Endothelial cell of umbilical vein (primary cell): ENCODE measurements around the gene CIDEC. TPM values are rescaled to one million over a fixed set of nuclear protein-coding genes. Genes with fewer than 3 reads are reported as not detected.

Experiments used
- BruUV-seq: library from RNA; stranded (reverse); fragments of 400-500 nt; replicated peaks from 2 replicates; lab custom pipeline; 2021; lab: Mats Ljungman, UMichigan
- CTCF ChIA-PET: fragments of 300-600, 350-600 bp; sonication (Branson Sonifier 250); formaldehyde crosslinking; loops from one replicate; lab custom pipeline; 2021; ENCODE audit warnings: antibody characterized with exemption, inconsistent platforms; lab: Charles Lee
- POLR2A ChIA-PET: fragments of 300-600, 350-600 bp; sonication (Branson Sonifier 250); formaldehyde crosslinking; loops from one replicate; lab custom pipeline; 2021; ENCODE audit warnings: antibody characterized with exemption, inconsistent platforms; lab: Charles Lee
- DNase-seq: peaks from one replicate; pipeline ENCODE4 v3.0.0-alpha.2; 2011; ENCODE audit warnings: low read depth, low spot score
- FAIRE-seq: peaks from 2 replicates; lab custom pipeline; 2011; peaks lifted over from hg19 to GRCh38; lab: Jason Lieb, UNC
- H2AFZ ChIP-seq: 2 replicates; pipeline ENCODE4 v1.6.0; 2012; ENCODE audit warnings: low read depth, low read length, control low read depth, inconsistent platforms
- H3K27ac ChIP-seq: 2 replicates; pipeline ENCODE4 v1.5.1; 2011; ENCODE audit warnings: low read depth, mild to moderate bottlenecking, control low read depth, low read length, moderate library complexity; ENCODE audit not compliant: insufficient read depth
- H3K27me3 ChIP-seq, 2 experiments: 2 replicates each; pipeline versions ENCODE4 v1.6.0 to v1.6.1; 2011; ENCODE audit warnings: low read length in 2 of 2, mixed read lengths in 1 of 2; ENCODE audit not compliant: control insufficient read depth in 2 of 2, insufficient read depth in 2 of 2
- H3K36me3 ChIP-seq, 2 experiments: 2 replicates in 1 of 2; 3 replicates in 1 of 2; pipeline ENCODE4 v1.5.1; 2011; ENCODE audit warnings: low read length in 2 of 2, mild to moderate bottlenecking in 1 of 2, moderate library complexity in 1 of 2; ENCODE audit not compliant: control insufficient read depth in 2 of 2, insufficient read depth in 2 of 2; ENCODE audit errors: extremely low read depth in 1 of 2
- H3K4me1 ChIP-seq: 3 replicates; pipeline ENCODE4 v1.5.1; 2011; ENCODE audit warnings: mild to moderate bottlenecking, low read length; ENCODE audit not compliant: control insufficient read depth, insufficient read depth; ENCODE audit errors: extremely low read depth
- H3K4me2 ChIP-seq: 2 replicates; pipeline ENCODE4 v1.6.1; 2011; ENCODE audit warnings: low read length, control low read depth, mixed read lengths; ENCODE audit not compliant: insufficient read depth
- H3K4me3 ChIP-seq, 3 experiments: fragments of 200-600 bp in 1 of 3; sonication (generic), shearing (Covaris generic) in 1 of 3; replicated peaks in 1 of 3; 2 replicates each; pipeline ENCODE4 v1.5.1; 2011 to 2016; ENCODE audit warnings: control low read depth in 3 of 3, low read length in 3 of 3, mild to moderate bottlenecking in 2 of 3, inconsistent platforms in 1 of 3, low read depth in 1 of 3, moderate library complexity in 1 of 3; ENCODE audit not compliant: insufficient read depth in 1 of 3
- H3K79me2 ChIP-seq: 2 replicates; pipeline ENCODE4 v1.6.0; 2012; ENCODE audit warnings: low read length, inconsistent platforms; ENCODE audit not compliant: control insufficient read depth, insufficient read depth
- H3K9ac ChIP-seq: replicated peaks from 2 replicates; pipeline ENCODE3; 2011; ENCODE audit warnings: low read length, control low read depth; ENCODE audit not compliant: insufficient read depth; ENCODE audit errors: extremely low read depth
- H3K9me1 ChIP-seq: replicated peaks from 3 replicates; pipeline ENCODE4 v1.6.0; 2011; ENCODE audit warnings: mild to moderate bottlenecking, low read length; ENCODE audit not compliant: control insufficient read depth, insufficient read depth; ENCODE audit errors: extremely low read depth
- H3K9me3 ChIP-seq: replicated peaks from 2 replicates; pipeline ENCODE4 v1.5.1; 2012; ENCODE audit warnings: low read length, inconsistent platforms; ENCODE audit not compliant: control insufficient read depth, insufficient read depth
- H4K20me1 ChIP-seq: replicated peaks from 2 replicates; pipeline ENCODE3; 2011; ENCODE audit warnings: mild to moderate bottlenecking, low read length; ENCODE audit not compliant: control insufficient read depth, insufficient read depth; ENCODE audit errors: extremely low read depth
- EZH2 ChIP-seq: IDR thresholded peaks from 2 replicates; pipeline ENCODE4 v1.6.1; 2012; ENCODE audit warnings: borderline replicate concordance, low read depth, mild to moderate bottlenecking, moderate library complexity, low read length, inconsistent platforms; ENCODE audit not compliant: severe bottlenecking
- FOS ChIP-seq: IDR thresholded peaks from 2 replicates; pipeline ENCODE4 v1.6.1; 2011; ENCODE audit warnings: mild to moderate bottlenecking, low read length, moderate library complexity, borderline replicate concordance; ENCODE audit not compliant: insufficient read depth
- GATA2 ChIP-seq: IDR thresholded peaks from 2 replicates; pipeline ENCODE4 v1.7.0; 2011; ENCODE audit warnings: low read depth, mild to moderate bottlenecking, moderate library complexity, mixed read lengths, low read length; ENCODE audit not compliant: insufficient read length, insufficient read depth
- JUN ChIP-seq: IDR thresholded peaks from 2 replicates; pipeline ENCODE4 v1.6.1; 2011; ENCODE audit warnings: borderline replicate concordance, low read depth; ENCODE audit not compliant: insufficient read length, insufficient read depth
- MYC ChIP-seq: IDR thresholded peaks from one replicate; pipeline ENCODE4 v1.6.1; 2011; ENCODE audit warnings: mild to moderate bottlenecking, low read depth, low read length
- POLR2A ChIP-seq: IDR thresholded peaks from 2 replicates; pipeline ENCODE4 v1.6.1; 2012; ENCODE audit warnings: low read depth, mild to moderate bottlenecking, control low read depth, low read length
- POLR2AphosphoS5 ChIP-seq: IDR thresholded peaks from 2 replicates; pipeline ENCODE4 v1.6.1; 2012; ENCODE audit warnings: low read depth, mild to moderate bottlenecking, control low read depth, low read length, moderate library complexity; ENCODE audit not compliant: insufficient read depth
- dilution Hi-C: fragments of 300-500 bp; cut with MboI; formaldehyde crosslinking; loops from one replicate; pipeline ENCODE4 v1.15.0; 2019; ENCODE audit warnings: low sequenced_read_pairs; ENCODE audit not compliant: extremely low pct_ligation_motif_present
- intact Hi-C: fragments of 100-400 bp; cut with micrococcal nuclease; formaldehyde crosslinking; loops from one replicate; pipeline ENCODE4 v1.10.0; 2022
- polyA plus RNA-seq, 4 experiments: library from polyadenylated mRNA; depleted of rRNA in 3 of 4; stranded (reverse) in 3 of 4; unstranded in 1 of 4; fragments of >200 nt; gene quantifications; 2 replicates each; pipeline versions ENCODE4 v1.2.1 to v1.2.3, GENCODE V29; 2011 to 2012; ENCODE audit warnings: missing spikeins in 1 of 4
- total RNA-seq: library from RNA; stranded (reverse); gene quantifications from 2 replicates; pipeline ENCODE4 v1.2.3, GENCODE V29; 2021
- TF ChIP-seq, protein P1 (sequence below), 2 donors: IDR thresholded peaks; 1 replicate in 1 of 2; 2 replicates in 1 of 2; pipeline ENCODE4 v1.5.1; 2011; ENCODE audit warnings: low read length in 2 of 2, mild to moderate bottlenecking in 2 of 2, moderate library complexity in 2 of 2, control low read depth in 1 of 2, inconsistent platforms in 1 of 2, low read depth in 1 of 2; ENCODE audit not compliant: insufficient read depth in 1 of 2; ENCODE audit errors: extremely low read depth in 1 of 2
- TF ChIP-seq, protein P2 (sequence below): IDR thresholded peaks from 2 replicates; pipeline ENCODE4 v1.6.1; 2011; ENCODE audit not compliant: insufficient read depth, insufficient read length

Gene CIDEC
- total and polyA plus RNA-seq, 2 donors (not counting 3 experiments of a cell fraction or from before 2014, with no cell fraction given) = 0.14 TPM; not detected in 1

DNA sequence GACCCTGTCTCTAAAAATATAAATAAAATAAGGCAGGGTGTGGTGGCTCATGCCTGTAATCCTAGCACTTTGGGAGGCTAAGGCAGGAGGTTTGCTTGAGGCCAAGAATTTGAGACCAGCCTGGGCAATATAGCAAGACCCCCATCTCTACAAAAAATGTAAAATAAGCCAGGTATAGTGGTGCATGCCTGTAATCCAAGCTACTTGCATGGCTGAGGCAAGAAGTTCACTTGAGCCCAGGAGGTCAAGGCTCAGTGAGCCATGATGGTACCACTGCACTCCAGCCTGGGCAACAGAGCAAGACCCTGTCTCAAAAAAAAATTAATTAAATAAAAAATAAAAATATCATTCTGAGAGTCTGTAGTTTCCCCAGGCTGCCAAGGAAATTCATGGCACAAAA lies 6.3 kb upstream of the CIDEC start:
- peaks cover 10% of the 10 kb centered on the region for H3K4me1 ChIP-seq
- no peak overlapping the region for H3K4me2 ChIP-seq
- TF ChIP-seq, protein P1, sequence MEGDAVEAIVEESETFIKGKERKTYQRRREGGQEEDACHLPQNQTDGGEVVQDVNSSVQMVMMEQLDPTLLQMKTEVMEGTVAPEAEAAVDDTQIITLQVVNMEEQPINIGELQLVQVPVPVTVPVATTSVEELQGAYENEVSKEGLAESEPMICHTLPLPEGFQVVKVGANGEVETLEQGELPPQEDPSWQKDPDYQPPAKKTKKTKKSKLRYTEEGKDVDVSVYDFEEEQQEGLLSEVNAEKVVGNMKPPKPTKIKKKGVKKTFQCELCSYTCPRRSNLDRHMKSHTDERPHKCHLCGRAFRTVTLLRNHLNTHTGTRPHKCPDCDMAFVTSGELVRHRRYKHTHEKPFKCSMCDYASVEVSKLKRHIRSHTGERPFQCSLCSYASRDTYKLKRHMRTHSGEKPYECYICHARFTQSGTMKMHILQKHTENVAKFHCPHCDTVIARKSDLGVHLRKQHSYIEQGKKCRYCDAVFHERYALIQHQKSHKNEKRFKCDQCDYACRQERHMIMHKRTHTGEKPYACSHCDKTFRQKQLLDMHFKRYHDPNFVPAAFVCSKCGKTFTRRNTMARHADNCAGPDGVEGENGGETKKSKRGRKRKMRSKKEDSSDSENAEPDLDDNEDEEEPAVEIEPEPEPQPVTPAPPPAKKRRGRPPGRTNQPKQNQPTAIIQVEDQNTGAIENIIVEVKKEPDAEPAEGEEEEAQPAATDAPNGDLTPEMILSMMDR (IDR thresholded peaks at IDR 0.05; ENCODE audit: extremely low read depth in 1 of 2, insufficient read depth in 1 of 2, low read depth in 1 of 2, low read length in 2 of 2) = no peak
- TF ChIP-seq, protein P2, sequence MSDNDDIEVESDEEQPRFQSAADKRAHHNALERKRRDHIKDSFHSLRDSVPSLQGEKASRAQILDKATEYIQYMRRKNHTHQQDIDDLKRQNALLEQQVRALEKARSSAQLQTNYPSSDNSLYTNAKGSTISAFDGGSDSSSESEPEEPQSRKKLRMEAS = no peak
- TF ChIP-seq FOS (no peak), EZH2 (no peak), MYC (no peak), POLR2AphosphoS5 (no peak), JUN (no peak), POLR2A (no peak), GATA2 (no peak)
- dilution Hi-C loops (no loop called here), intact Hi-C loops (no loop called here)
- no peaks in the 10 kb centered on the region for H3K9me3 ChIP-seq
- no peaks in the 10 kb centered on the region for H3K27me3 ChIP-seq
- H2AFZ ChIP-seq = no peak overlapping the region
- H3K79me2 ChIP-seq = peaks cover 9% of the 10 kb centered on the region
- DNase-seq (no peak), FAIRE-seq (no peak)
- ChIA-PET CTCF (no interaction called here), POLR2A (no interaction called here)
- no peak overlapping the region for H3K4me3 ChIP-seq
- no peaks in the 10 kb centered on the region for H4K20me1 ChIP-seq
- no TSS peak for BruUV-seq
- no peaks in the 10 kb centered on the region for H3K36me3 ChIP-seq
- no peaks in the 10 kb centered on the region for H3K9me1 ChIP-seq
- H3K9ac ChIP-seq = no peak overlapping the region
- no peak overlapping the region for H3K27ac ChIP-seq
